LNCAP (cell line): ENCODE results near the gene RLIM.

Source experiments
- CTCF ChIP-seq: fragments of 450-650 bp; IDR thresholded peaks from 2 replicates; pipeline ENCODE4 v1.5.1; 2017; ENCODE audit warnings: mild to moderate bottlenecking

RLIM gene

GRCh38 chrX:74603040-74603439 is 11.4 kb downstream of the RLIM start:
- TF ChIP-seq CTCF: no peak

GRCh38 chrX:74602142-74602541 is 12.3 kb downstream of the RLIM start:
- TF ChIP-seq CTCF: no peak

GRCh38 chrX:74593593-74593992 is 20.8 kb downstream of the RLIM start:
- no peak for TF ChIP-seq CTCF

- TF ChIP-seq CTCF: no peak
Measured at GRCh38 chrX:74585766-74586165, 28.7 kb downstream of the RLIM start.

- TF ChIP-seq CTCF: no peak
Measured at GRCh38 chrX:74579597-74580198, 34.7 kb downstream of the RLIM start.

- no peak for TF ChIP-seq CTCF
Measured at GRCh38 chrX:74578137-74578536, 36.3 kb downstream of the RLIM start.

- no peak for TF ChIP-seq CTCF
Measured at GRCh38 chrX:74557378-74557777, 57.0 kb downstream of the RLIM start.

- no peak for TF ChIP-seq CTCF
Measured at GRCh38 chrX:74551934-74552333, 62.5 kb downstream of the RLIM start.
